CD14-positive monocyte (primary cell): ENCODE data around the gene OAF. TPM values are rescaled to one million over a fixed set of nuclear protein-coding genes. Genes with fewer than 3 reads are reported as not detected.

ENCODE experiments used
- DNase-seq, 3 donors: peaks; one replicate each; pipeline ENCODE4 v3.0.0-alpha.2; 2011 to 2022
- H2AFZ ChIP-seq: 2 replicates; pipeline ENCODE4 v1.6.0; 2012; ENCODE audit warnings: mild to moderate bottlenecking, low read depth, low read length, inconsistent platforms; ENCODE audit not compliant: insufficient read depth, poor library complexity, severe bottlenecking
- H3K27ac ChIP-seq, 2 donors: 1 replicate in 1 of 2; 2 replicates in 1 of 2; pipeline ENCODE4 v1.5.1; 2012 to 2013; ENCODE audit warnings: low read length in 2 of 2, control low read depth in 1 of 2, inconsistent platforms in 1 of 2, low read depth in 1 of 2, mild to moderate bottlenecking in 1 of 2
- H3K27me3 ChIP-seq, 2 donors: one replicate each; pipeline versions ENCODE4 v1.6.0 to v1.6.1; 2011 to 2013; ENCODE audit warnings: low read length in 2 of 2; ENCODE audit not compliant: control insufficient read depth in 2 of 2, insufficient read depth in 2 of 2
- H3K36me3 ChIP-seq, 2 donors: replicated peaks in 1 of 2; 1 replicate in 1 of 2; 2 replicates in 1 of 2; pipeline versions ENCODE4 v1.5.1 to v1.6.1; 2012 to 2013; ENCODE audit warnings: low read length in 2 of 2, control low read depth in 1 of 2, inconsistent platforms in 1 of 2, mild to moderate bottlenecking in 1 of 2; ENCODE audit not compliant: insufficient read depth in 2 of 2, control insufficient read depth in 1 of 2
- H3K4me1 ChIP-seq, 2 donors: 1 replicate in 1 of 2; 2 replicates in 1 of 2; pipeline versions ENCODE4 v1.5.1 to v1.6.1; 2012 to 2013; ENCODE audit warnings: low read length in 2 of 2, control low read depth in 1 of 2, inconsistent platforms in 1 of 2, mild to moderate bottlenecking in 1 of 2, moderate library complexity in 1 of 2; ENCODE audit not compliant: insufficient read depth in 2 of 2, control insufficient read depth in 1 of 2
- H3K4me2 ChIP-seq: replicated peaks from 2 replicates; pipeline ENCODE3; 2012; ENCODE audit warnings: low read length, moderate library complexity, mild to moderate bottlenecking; ENCODE audit not compliant: poor library complexity, severe bottlenecking; ENCODE audit errors: extremely low read depth
- H3K4me3 ChIP-seq, 3 experiments: fragments of 200-600 bp in 1 of 3; sonication (generic) in 1 of 3; replicated peaks in 1 of 3; 1 replicate in 2 of 3; 2 replicates in 1 of 3; pipeline ENCODE4 v1.5.1; 2011 to 2013; ENCODE audit warnings: low read length in 3 of 3, mild to moderate bottlenecking in 3 of 3, control low read depth in 2 of 3, low read depth in 2 of 3, inconsistent platforms in 1 of 3, moderate library complexity in 1 of 3
- H3K79me2 ChIP-seq: 2 replicates; pipeline ENCODE4 v1.6.0; 2012; ENCODE audit warnings: mild to moderate bottlenecking, control low read depth, inconsistent platforms, low read length, moderate library complexity; ENCODE audit not compliant: insufficient read depth
- H3K9ac ChIP-seq: 2 replicates; pipeline ENCODE4 v1.6.0; 2017; ENCODE audit warnings: low read length, mild to moderate bottlenecking; ENCODE audit not compliant: insufficient read depth, poor library complexity, severe bottlenecking
- H3K9me3 ChIP-seq, 2 donors: replicated peaks in 1 of 2; 1 replicate in 1 of 2; 2 replicates in 1 of 2; pipeline versions ENCODE4 v1.5.1 to v1.6.1; 2012 to 2013; ENCODE audit warnings: low read length in 2 of 2, control low read depth in 1 of 2; ENCODE audit not compliant: control insufficient read depth in 1 of 2, insufficient read depth in 1 of 2
- H4K20me1 ChIP-seq: 2 replicates; pipeline ENCODE4 v1.6.0; 2012; ENCODE audit warnings: mild to moderate bottlenecking, low read length, control low read depth, moderate library complexity; ENCODE audit not compliant: insufficient read depth
- H3K27ac Mint-ChIP-seq, 7 donors: one replicate each; pipeline ENCODE4 v1.8.0; 2020; ENCODE audit warnings: mild to moderate bottlenecking in 7 of 7, mixed read lengths in 7 of 7, moderate library complexity in 6 of 7, inconsistent platforms in 2 of 7
- H3K27me3 Mint-ChIP-seq, 3 donors: one replicate each; pipeline ENCODE4 v1.8.0; 2021 to 2022; ENCODE audit warnings: low read depth in 3 of 3, mild to moderate bottlenecking in 3 of 3, mixed read lengths in 3 of 3, moderate library complexity in 3 of 3, inconsistent platforms in 1 of 3
- H3K36me3 Mint-ChIP-seq, 2 donors: one replicate each; pipeline ENCODE4 v1.8.0; 2020; ENCODE audit warnings: mixed read lengths in 2 of 2, inconsistent platforms in 1 of 2, mild to moderate bottlenecking in 1 of 2
- H3K4me1 Mint-ChIP-seq: one replicate; pipeline ENCODE4 v1.8.0; 2020; ENCODE audit warnings: mild to moderate bottlenecking, mixed read lengths
- H3K4me3 Mint-ChIP-seq, 2 donors: one replicate each; pipeline ENCODE4 v1.8.0; 2020; ENCODE audit warnings: mild to moderate bottlenecking in 2 of 2, mixed read lengths in 2 of 2, moderate library complexity in 1 of 2
- H3K9me3 Mint-ChIP-seq, 7 donors: one replicate each; pipeline ENCODE4 v1.8.0; 2020 to 2022; ENCODE audit warnings: mixed read lengths in 7 of 7, mild to moderate bottlenecking in 6 of 7, moderate library complexity in 6 of 7, inconsistent platforms in 2 of 7
- CTCF ChIP-seq: fragments of 200-600 bp; IDR thresholded peaks from one replicate; pipeline ENCODE4 v1.8.0; 2022; ENCODE audit warnings: antibody characterized with exemption, mild to moderate bottlenecking
- WGBS: methylation state at CpG from one replicate; pipeline ENCODE4 v1.1.5; 2013; ENCODE audit warnings: missing lambda C conversion rate; ENCODE audit not compliant: insufficient coverage; 5-methylcytosine and 5-hydroxymethylcytosine counted together
- intact Hi-C, 2 donors: fragments of 100-400 bp; cut with micrococcal nuclease; formaldehyde crosslinking; loops; one replicate each; pipeline versions ENCODE4 v1.15.0 to v1.15.1; 2023
- polyA plus RNA-seq, 3 donors: library from polyadenylated mRNA; depleted of rRNA in 1 of 3; unstranded in 2 of 3; stranded (reverse) in 1 of 3; fragments of 300-500 nt in 2 of 3; fragments of >200 nt in 1 of 3; fragmentation: Illumina TruSeq in 2 of 3; gene quantifications; 1 replicate in 2 of 3; 2 replicates in 1 of 3; pipeline ENCODE4 v1.2.3, GENCODE V29; 2012 to 2021

The OAF gene
- polyA plus RNA-seq, 3 donors: 31.5 to 57.2 (median 49.2) TPM

- no peaks in the 10 kb centered on the region for H4K20me1 ChIP-seq
- H3K9me3 Mint-ChIP-seq: no peaks in the 10 kb centered on the region
- H3K4me1 Mint-ChIP-seq: peaks cover 49% of the 10 kb centered on the region
- no peak overlapping the region for H3K27ac ChIP-seq
- DNase-seq: peak in 1 of 3 donors; percentile 41
- H2AFZ ChIP-seq: no peak overlapping the region
- 100% methylated on average over 1 of the region's 5 CpGs for WGBS
- H3K36me3 ChIP-seq: peaks cover 14 to 58% of the 10 kb centered on the region in 2 donors
- H3K9ac ChIP-seq: no peak overlapping the region
- H3K4me1 ChIP-seq: peaks cover 37 to 46% of the 10 kb centered on the region in 2 donors
- no peak overlapping the region for H3K4me2 ChIP-seq
- no peak for TF ChIP-seq CTCF
- peaks cover 3 to 12% (median 4%) of the 10 kb centered on the region in 3 donors for H3K27me3 Mint-ChIP-seq
- no peak overlapping the region for H3K4me3 ChIP-seq
- no peaks in the 10 kb centered on the region for H3K79me2 ChIP-seq
- H3K27ac Mint-ChIP-seq: peak overlapping the region in 3 of 7 donors; percentile 37 to 38 (median 38)
- H3K36me3 Mint-ChIP-seq: peaks cover 34 to 59% of the 10 kb centered on the region in 2 donors
- intact Hi-C loops: no loop called here
- H3K4me3 Mint-ChIP-seq: no peak overlapping the region
- no peaks in the 10 kb centered on the region for H3K9me3 ChIP-seq
- peaks cover 0 to 3% of the 10 kb centered on the region in 2 donors for H3K27me3 ChIP-seq
These were observed 16.5 kb downstream of the OAF start for GRCh38 chr11:120227228-120227852.

GRCh38 chr11:120228794-120229384, 18.1 kb downstream of the OAF start:
- no peak overlapping the region for H3K27ac ChIP-seq
- Mint-ChIP-seq H3K36me3 (peaks cover 34 to 63% of the 10 kb centered on the region in 2 donors), H3K4me1 (peaks cover 34% of the 10 kb centered on the region), H3K4me3 (no peak overlapping the region), H3K27me3 (peaks cover 9 to 15% (median 10%) of the 10 kb centered on the region in 3 donors), H3K27ac (no peak overlapping the region), H3K9me3 (no peaks in the 10 kb centered on the region)
- no peak overlapping the region for H3K9ac ChIP-seq
- H3K9me3 ChIP-seq: no peaks in the 10 kb centered on the region
- no peak overlapping the region for H3K4me3 ChIP-seq
- TF ChIP-seq CTCF: no peak
- H3K4me2 ChIP-seq: no peak overlapping the region
- H4K20me1 ChIP-seq: no peaks in the 10 kb centered on the region
- 94% methylated on average over 14 of the region's 16 CpGs for WGBS
- no peak overlapping the region for H2AFZ ChIP-seq
- DNase-seq: no peak
- intact Hi-C loops: loop anchor here in 1 of 2 donors (2.0 kb wide), 1 partner anchor 56 kb away; no protein-coding TSS in a partner anchor
- peaks cover 25 to 31% of the 10 kb centered on the region in 2 donors for H3K4me1 ChIP-seq
- H3K27me3 ChIP-seq: peaks cover 0 to 14% of the 10 kb centered on the region in 2 donors
- peaks cover 14 to 58% of the 10 kb centered on the region in 2 donors for H3K36me3 ChIP-seq
- H3K79me2 ChIP-seq: no peaks in the 10 kb centered on the region
